ENCODE measurements around the gene NADK2. TPM values are rescaled to one million over a fixed set of nuclear protein-coding genes. Genes with fewer than 3 reads are reported as not detected.
A peak's percentile ranks its signal among the peaks of the same experiment; 100 is the strongest.

The NADK2 gene
- polyA plus RNA-seq, 1 donor, result 50.6 TPM

DNA sequence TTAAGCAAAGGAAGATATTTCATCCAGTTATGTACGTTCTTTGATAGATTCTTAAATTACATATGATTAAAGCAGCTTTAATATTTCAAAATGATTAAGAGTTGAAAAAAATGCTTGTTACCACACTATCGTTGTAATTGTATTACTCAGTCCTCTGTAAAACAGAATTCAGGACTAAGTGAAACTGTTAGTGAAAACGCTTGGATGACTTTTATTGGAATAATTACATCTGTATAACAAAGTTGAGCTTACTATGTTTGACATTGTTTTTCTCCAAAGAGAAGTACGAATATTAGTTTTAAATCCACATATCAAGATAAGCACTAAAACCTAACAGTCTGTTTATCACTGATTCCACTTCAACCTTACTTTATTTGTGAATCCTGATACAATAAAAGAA, 8.7 kb upstream of the NADK2 start:
- Histone ChIP-seq H3K4me3 (ENCODE audit: low read length) (no peak overlapping the region), H3K27me3 (ENCODE audit: control insufficient read depth, insufficient read depth, low read length) (no peaks in the 10 kb centered on the region), H3K36me3 (ENCODE audit: control insufficient read depth, insufficient read depth, low read length) (no peaks in the 10 kb centered on the region), H3K9me3 (ENCODE audit: control insufficient read depth, low read depth, low read length) (no peaks in the 10 kb centered on the region), H3K4me1 (ENCODE audit: control insufficient read depth, insufficient read depth, low read length) (no peaks in the 10 kb centered on the region), H3K27ac (ENCODE audit: low read length) (no peak overlapping the region)
- 86% methylated on average over 3 of the region's 4 CpGs for WGBS (ENCODE audit: insufficient coverage, low lambda C conversion rate)
- DNase-seq, result no peak

DNA sequence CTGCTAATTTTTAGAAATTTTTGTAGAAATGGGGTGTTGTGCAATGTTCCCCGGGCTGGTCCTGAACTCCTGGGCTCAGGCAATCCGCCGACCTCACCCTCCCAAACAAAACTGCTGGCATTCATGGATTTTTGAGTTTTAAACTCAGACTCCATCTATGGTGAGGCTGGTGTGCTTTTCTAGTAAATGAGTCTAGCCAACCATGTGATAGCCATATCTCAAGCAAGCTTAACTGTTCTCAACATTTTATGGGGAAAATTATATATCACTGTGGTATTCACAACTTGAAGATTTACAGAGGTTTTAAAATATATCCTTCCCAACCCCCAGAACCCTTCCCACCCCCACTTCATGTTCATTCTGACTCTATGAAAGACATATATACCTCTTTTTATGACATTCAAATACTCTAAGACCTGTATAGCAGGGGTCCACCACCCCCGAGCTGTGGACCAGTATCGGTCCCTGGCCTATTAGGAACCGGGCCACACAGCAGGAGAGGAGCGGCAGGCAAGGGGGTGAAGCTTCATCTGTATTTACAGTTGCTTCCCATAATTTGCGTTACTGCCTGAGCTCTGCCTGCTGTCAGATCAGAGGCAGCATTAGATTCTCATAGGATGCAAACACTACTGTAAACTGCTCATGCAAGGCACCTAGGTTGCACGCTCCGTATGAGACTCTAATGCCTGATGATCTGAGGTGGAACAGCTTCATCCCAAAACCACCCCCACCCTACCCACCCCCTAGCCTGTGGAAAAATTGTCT, 4.5 kb upstream of the NADK2 start:
- Histone ChIP-seq H3K4me3 (ENCODE audit: low read length) (no peak overlapping the region), H3K9me3 (ENCODE audit: control insufficient read depth, low read depth, low read length) (no peaks in the 10 kb centered on the region), H3K4me1 (ENCODE audit: control insufficient read depth, insufficient read depth, low read length) (peaks cover 7% of the 10 kb centered on the region), H3K27me3 (ENCODE audit: control insufficient read depth, insufficient read depth, low read length) (no peaks in the 10 kb centered on the region), H3K27ac (ENCODE audit: low read length) (no peak overlapping the region), H3K36me3 (ENCODE audit: control insufficient read depth, insufficient read depth, low read length) (no peaks in the 10 kb centered on the region)
- no peak for DNase-seq
- no CpG with 5 or more reads among the region's 10 CpGs for WGBS (ENCODE audit: insufficient coverage, low lambda C conversion rate)

DNA sequence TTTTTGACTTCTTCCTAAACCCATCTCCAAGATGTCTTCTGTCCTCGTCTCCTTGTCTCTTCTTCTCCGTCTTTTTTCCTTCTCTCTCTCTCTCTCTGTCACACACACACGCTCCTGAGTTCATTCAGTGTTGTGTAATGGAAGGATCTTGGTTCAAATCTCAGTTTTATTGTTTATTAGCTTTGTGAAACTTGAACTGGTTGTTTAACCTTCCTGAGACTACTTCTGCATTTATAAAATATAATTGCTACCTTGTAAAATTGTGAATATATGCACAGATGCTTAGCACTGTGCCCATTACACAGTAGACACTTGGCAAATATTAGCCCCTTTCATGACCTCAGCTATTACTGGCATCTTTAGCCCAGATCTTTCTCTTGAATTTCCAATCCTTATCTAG, 2.4 kb upstream of the NADK2 start:
- Histone ChIP-seq H3K36me3 (ENCODE audit: control insufficient read depth, insufficient read depth, low read length) (no peaks in the 10 kb centered on the region), H3K27me3 (ENCODE audit: control insufficient read depth, insufficient read depth, low read length) (no peaks in the 10 kb centered on the region), H3K4me3 (ENCODE audit: low read length) (no peak overlapping the region), H3K9me3 (ENCODE audit: control insufficient read depth, low read depth, low read length) (no peaks in the 10 kb centered on the region), H3K4me1 (ENCODE audit: control insufficient read depth, insufficient read depth, low read length) (peaks cover 17% of the 10 kb centered on the region), H3K27ac (ENCODE audit: low read length) (no peak overlapping the region)
- peak in 1 of 2 donors; percentile 6 for DNase-seq
- WGBS (ENCODE audit: insufficient coverage, low lambda C conversion rate), result 90% methylated on average over 3 of the region's 3 CpGs

DNA sequence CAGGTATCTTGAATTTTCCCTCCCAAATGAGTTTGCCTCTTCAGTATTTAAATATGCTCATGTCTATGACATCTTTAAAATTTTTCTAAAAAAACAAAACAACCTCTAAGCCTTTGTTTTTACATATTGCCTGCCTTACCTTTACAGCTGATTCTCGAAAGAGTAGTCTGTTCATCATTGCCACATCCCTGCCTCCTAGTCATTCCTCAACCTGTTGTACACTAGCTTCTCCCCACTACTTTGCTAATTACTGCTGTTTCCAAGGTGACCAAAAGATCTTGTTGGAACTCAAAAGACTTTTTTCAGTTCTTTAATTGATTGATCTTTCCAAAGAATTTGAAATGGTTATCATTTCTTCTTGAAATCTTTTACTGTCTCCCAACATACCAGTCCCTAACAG, 1.9 kb upstream of the NADK2 start:
- H3K36me3 ChIP-seq (ENCODE audit: control insufficient read depth, insufficient read depth, low read length), result no peaks in the 10 kb centered on the region
- no peaks in the 10 kb centered on the region for H3K27me3 ChIP-seq (ENCODE audit: control insufficient read depth, insufficient read depth, low read length)
- peaks cover 20% of the 10 kb centered on the region for H3K4me1 ChIP-seq (ENCODE audit: control insufficient read depth, insufficient read depth, low read length)
- H3K4me3 ChIP-seq (ENCODE audit: low read length), result no peak overlapping the region
- peak in 1 of 2 donors; percentile 10 for DNase-seq
- WGBS (ENCODE audit: insufficient coverage, low lambda C conversion rate), result 80% methylated on average over 1 of the region's 1 CpG
- H3K27ac ChIP-seq (ENCODE audit: low read length), result no peak overlapping the region
- H3K9me3 ChIP-seq (ENCODE audit: control insufficient read depth, low read depth, low read length), result no peaks in the 10 kb centered on the region

DNA sequence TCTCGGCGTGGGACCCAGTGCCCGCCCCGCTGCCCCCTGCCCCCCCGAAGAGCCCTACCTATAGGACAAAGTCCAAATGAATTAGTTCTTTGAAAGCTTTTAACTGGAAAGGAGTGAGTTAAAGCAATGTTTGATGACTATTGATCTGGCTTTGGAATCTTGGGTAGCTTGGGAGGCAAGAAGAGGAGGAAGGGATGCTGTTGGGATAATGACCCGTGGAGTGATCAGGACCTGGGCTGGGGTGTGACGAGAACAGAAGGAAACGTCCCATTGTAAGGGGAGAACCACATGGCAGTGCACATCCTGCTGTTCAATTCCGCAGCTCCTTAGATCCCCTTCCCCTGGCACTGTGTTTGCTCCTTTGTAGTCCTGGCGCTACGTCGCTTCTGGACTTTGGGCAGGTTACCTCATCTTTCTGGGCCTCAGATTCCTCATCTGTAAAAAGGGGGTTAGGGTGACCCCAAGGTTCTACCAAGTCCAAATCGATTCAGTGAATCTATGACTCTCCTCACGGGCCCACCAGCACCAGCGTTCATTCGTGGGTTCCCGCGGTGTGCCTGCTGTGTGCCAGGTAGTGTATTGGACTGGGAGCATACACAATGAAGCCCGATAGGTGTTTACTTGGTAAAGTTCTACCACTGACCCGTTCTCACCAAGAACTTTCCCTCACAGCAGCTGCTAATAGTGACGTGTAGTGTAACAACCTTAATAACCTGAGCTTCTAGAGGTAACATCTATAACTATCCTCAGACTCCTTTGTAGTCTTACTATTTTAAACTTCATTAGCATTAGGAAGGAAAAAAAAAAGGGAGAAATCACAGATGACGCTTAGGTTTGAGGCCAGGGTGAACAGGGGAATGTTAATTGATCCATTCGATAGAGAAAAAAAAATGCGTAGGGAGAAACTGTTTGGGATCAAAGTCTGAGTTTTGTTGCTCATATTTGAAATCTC, 1.1 kb upstream of the NADK2 start:
- H3K36me3 ChIP-seq (ENCODE audit: control insufficient read depth, insufficient read depth, low read length), result no peaks in the 10 kb centered on the region
- DNase-seq, result peak in 1 of 2 donors; percentile 65
- no peaks in the 10 kb centered on the region for H3K27me3 ChIP-seq (ENCODE audit: control insufficient read depth, insufficient read depth, low read length)
- peak overlapping the region; percentile 99 for H3K27ac ChIP-seq (ENCODE audit: low read length)
- H3K4me3 ChIP-seq (ENCODE audit: low read length), result peak overlapping the region; percentile 50
- H3K9me3 ChIP-seq (ENCODE audit: control insufficient read depth, low read depth, low read length), result no peaks in the 10 kb centered on the region
- 51% methylated on average over 4 of the region's 24 CpGs for WGBS (ENCODE audit: insufficient coverage, low lambda C conversion rate)
- peaks cover 20% of the 10 kb centered on the region for H3K4me1 ChIP-seq (ENCODE audit: control insufficient read depth, insufficient read depth, low read length)

DNA sequence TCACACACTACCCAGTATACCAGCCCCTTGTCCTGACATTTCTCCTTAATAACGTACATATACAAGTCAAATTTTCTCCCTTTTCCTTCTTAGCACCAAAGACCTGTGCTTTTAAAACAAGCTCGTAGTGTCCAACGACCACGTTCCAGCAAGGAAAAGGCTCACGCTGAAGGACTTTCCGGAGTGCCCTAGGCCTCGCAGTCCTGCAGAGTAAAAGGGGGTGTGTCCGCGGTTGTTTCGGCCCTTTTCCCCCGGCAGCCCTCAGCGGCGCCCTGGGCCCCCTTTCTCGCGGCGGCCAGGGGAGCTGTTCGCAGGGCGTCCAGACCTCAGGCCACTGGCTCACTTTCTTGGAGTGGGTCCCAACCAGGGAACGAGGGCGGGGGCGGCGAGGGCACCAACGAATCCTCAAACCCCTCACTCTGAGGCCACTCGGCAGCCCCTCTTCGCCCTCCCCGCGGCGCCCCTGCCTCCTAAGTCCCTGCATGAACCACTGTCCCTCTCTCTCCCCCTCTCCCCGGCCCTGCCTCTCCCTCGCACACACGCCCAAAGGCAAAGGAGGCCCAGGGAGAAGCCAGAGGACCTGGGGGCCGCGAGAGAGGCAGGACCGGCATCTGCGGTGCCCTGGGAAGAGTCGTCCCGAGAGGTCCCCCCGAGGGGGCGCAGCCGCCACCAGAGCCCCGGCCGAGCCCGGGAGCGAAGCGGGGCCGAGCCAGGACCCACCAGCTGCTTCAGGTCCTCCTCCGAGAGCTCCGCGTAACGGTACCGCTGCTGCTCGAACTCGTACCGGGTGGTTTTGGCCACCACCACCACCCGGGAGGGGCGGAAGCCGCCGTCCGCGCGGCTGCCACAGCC, 720 bp downstream of the NADK2 start:
- Histone ChIP-seq H3K27me3 (ENCODE audit: control insufficient read depth, insufficient read depth, low read length) (no peaks in the 10 kb centered on the region), H3K9me3 (ENCODE audit: control insufficient read depth, low read depth, low read length) (no peaks in the 10 kb centered on the region), H3K36me3 (ENCODE audit: control insufficient read depth, insufficient read depth, low read length) (no peaks in the 10 kb centered on the region), H3K27ac (ENCODE audit: low read length) (peak overlapping the region; percentile 99), H3K4me3 (ENCODE audit: low read length) (peak overlapping the region; percentile 91), H3K4me1 (ENCODE audit: control insufficient read depth, insufficient read depth, low read length) (peaks cover 29% of the 10 kb centered on the region)
- no CpG with 5 or more reads among the region's 61 CpGs for WGBS (ENCODE audit: insufficient coverage, low lambda C conversion rate)
- peak; percentile 54 to 84 for DNase-seq

DNA sequence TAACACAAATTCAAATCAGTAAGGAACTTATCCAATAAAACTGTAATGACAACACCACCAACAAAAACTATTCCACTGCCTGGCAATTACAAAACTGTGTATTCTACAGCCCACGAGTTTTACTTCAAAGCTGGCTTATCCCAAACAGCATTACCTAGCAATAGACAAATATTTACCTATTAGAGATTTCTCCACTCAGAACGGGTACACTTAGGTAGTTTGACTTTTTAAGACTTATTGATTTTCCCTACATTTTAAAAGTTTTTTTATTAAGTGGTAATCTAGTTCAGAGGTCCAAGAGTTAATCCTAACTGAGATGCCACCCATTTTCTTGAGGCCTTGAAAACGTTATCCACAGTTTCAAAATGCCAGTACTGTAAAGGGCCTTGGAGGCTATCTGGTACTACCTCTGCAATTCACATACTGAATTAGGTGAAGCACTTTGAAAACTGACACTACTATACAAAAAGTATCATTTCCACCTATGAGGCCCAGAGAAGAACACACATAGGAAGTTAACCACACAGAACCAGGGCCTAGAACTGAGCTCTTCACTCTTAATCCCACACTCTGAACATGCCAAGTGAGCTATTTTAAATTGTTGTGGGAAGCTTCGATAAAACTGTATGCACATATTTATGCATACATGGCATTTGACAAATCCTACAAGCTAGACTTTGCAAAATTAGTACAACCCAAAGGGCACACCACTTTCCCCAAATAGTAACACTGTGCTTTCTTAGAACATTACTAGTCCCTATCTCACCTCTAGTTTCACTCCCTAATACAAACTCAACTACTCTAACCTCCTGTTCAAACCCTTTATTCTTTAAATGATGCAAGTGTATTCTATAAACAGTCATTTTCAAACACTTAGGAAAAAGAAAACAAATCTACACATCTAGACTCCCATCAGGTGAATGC, 2.1 kb downstream of the NADK2 start:
- peak overlapping the region; percentile 99 for H3K27ac ChIP-seq (ENCODE audit: low read length)
- peak overlapping the region; percentile 91 for H3K4me3 ChIP-seq (ENCODE audit: low read length)
- 0% methylated on average over 1 of the region's 4 CpGs for WGBS (ENCODE audit: insufficient coverage, low lambda C conversion rate)
- peak in 1 of 2 donors; percentile 24 for DNase-seq
- H3K27me3 ChIP-seq (ENCODE audit: control insufficient read depth, insufficient read depth, low read length), result no peaks in the 10 kb centered on the region
- peaks cover 29% of the 10 kb centered on the region for H3K4me1 ChIP-seq (ENCODE audit: control insufficient read depth, insufficient read depth, low read length)
- no peaks in the 10 kb centered on the region for H3K36me3 ChIP-seq (ENCODE audit: control insufficient read depth, insufficient read depth, low read length)
- no peaks in the 10 kb centered on the region for H3K9me3 ChIP-seq (ENCODE audit: control insufficient read depth, low read depth, low read length)

DNA sequence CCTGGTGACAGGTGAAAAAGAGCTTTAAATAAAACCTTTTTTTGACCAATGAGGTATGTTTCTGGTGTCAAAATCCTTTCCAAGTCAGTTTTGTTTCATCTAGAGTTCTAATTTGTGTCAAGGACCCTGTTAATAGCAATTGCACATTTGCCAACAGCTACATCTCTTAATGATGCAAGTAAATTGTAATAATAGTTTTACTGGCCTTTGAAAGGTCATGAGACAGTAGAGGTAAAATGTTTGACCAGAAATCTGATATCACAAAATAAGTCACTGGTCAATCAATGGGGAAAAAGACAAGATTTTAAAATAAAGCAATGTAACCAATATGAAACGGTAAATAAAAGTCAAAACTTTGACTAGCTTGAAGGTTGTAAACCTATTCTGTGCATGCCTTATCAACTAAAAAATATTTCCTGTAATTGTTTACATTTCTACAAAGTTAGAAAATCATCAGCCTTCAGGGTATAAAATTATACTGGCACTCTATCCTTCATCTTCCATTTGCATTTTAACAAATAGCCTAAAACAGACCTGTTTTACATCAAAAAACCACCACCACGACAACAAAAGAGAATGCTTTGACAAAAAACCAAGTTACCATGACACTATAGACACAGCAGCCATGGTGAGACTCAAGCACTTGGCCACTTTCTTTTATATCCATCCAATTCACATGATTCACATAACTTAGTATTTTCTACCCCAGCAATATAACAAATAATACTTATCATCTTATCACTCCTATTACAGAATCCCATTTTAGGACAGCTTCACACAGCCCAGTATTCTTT, 3.0 kb downstream of the NADK2 start:
- no CpG with 5 or more reads among the region's 2 CpGs for WGBS (ENCODE audit: insufficient coverage, low lambda C conversion rate)
- Histone ChIP-seq H3K9me3 (ENCODE audit: control insufficient read depth, low read depth, low read length) (no peaks in the 10 kb centered on the region), H3K27ac (ENCODE audit: low read length) (peak overlapping the region; percentile 99), H3K4me1 (ENCODE audit: control insufficient read depth, insufficient read depth, low read length) (peaks cover 29% of the 10 kb centered on the region), H3K4me3 (ENCODE audit: low read length) (no peak overlapping the region), H3K27me3 (ENCODE audit: control insufficient read depth, insufficient read depth, low read length) (no peaks in the 10 kb centered on the region), H3K36me3 (ENCODE audit: control insufficient read depth, insufficient read depth, low read length) (no peaks in the 10 kb centered on the region)
- DNase-seq, result no peak

DNA sequence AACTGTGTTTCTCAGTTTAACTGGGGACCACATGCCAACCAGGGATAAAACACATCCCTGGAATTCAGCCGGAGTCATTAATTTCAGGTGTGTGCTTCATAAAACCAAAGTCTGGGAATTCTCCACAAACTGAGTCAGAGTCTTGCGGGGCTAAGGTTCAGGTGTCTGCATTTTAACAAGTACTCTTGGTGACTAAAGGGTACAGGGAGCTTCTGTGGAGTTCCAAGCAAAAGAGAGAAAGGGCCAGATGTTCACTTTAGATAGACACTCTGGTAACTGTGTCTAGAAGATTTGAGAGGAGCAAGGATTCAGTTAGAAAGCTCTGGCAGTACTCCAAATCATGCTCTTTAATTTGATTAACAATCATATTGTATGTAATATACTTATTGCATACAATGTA, 4.0 kb downstream of the NADK2 start:
- peak; percentile 52 to 69 for DNase-seq
- Histone ChIP-seq H3K27me3 (ENCODE audit: control insufficient read depth, insufficient read depth, low read length) (no peaks in the 10 kb centered on the region), H3K27ac (ENCODE audit: low read length) (peak overlapping the region; percentile 14), H3K4me3 (ENCODE audit: low read length) (no peak overlapping the region), H3K9me3 (ENCODE audit: control insufficient read depth, low read depth, low read length) (no peaks in the 10 kb centered on the region), H3K36me3 (ENCODE audit: control insufficient read depth, insufficient read depth, low read length) (no peaks in the 10 kb centered on the region), H3K4me1 (ENCODE audit: control insufficient read depth, insufficient read depth, low read length) (peaks cover 27% of the 10 kb centered on the region)
- no CpG with 5 or more reads among the region's 2 CpGs for WGBS (ENCODE audit: insufficient coverage, low lambda C conversion rate)
